SK-N-SH (cell line): ENCODE measurements around the gene SLC5A12. TPM values are rescaled to one million over a fixed set of nuclear protein-coding genes. Genes with fewer than 3 reads are reported as not detected.

Experiments used
- CTCF ChIA-PET: fragments of 300-600, 350-600 bp; formaldehyde crosslinking; extraction: SDS; loops from one replicate; lab custom pipeline; 2021; lab: Yijun Ruan, JAX
- POLR2A ChIA-PET: fragments of 350-600 bp; sonication (Branson Sonifier 250); formaldehyde crosslinking; extraction: SDS; loops from one replicate; lab custom pipeline; 2020; ENCODE audit warnings: antibody characterized with exemption, inconsistent platforms; lab: Yijun Ruan, JAX
- DNase-seq: peaks from one replicate; pipeline ENCODE4 v3.0.0; 2012
- H2AFZ ChIP-seq: fragments of 200-600 bp; sonication (generic); 2 replicates; pipeline ENCODE4 v1.8.1; 2016; ENCODE audit warnings: antibody characterized with exemption, mild to moderate bottlenecking, low read depth
- H3F3A ChIP-seq: fragments of 200-600 bp; sonication (generic); replicated peaks from 2 replicates; pipeline ENCODE3; 2016; ENCODE audit warnings: antibody characterized with exemption, mild to moderate bottlenecking; ENCODE audit not compliant: insufficient read depth
- H3K27ac ChIP-seq, 2 experiments: fragments of 200-500 bp in 1 of 2; fragments of 200-600 bp in 1 of 2; sonication (Bioruptor generic) in 1 of 2; sonication (generic), shearing (Covaris generic) in 1 of 2; 2 replicates each; pipeline versions ENCODE4 v1.5.1 to v1.6.1; 2014 to 2016; ENCODE audit warnings: low read depth in 2 of 2, inconsistent platforms in 1 of 2, low read length in 1 of 2, mild to moderate bottlenecking in 1 of 2, mixed read lengths in 1 of 2
- H3K27me3 ChIP-seq: fragments of 200-600 bp; sonication (generic), shearing (Covaris generic); 2 replicates; pipeline ENCODE4 v1.6.1; 2016; ENCODE audit warnings: mixed run types; ENCODE audit not compliant: insufficient read depth
- H3K36me3 ChIP-seq, 2 experiments: fragments of 200-500 bp in 1 of 2; fragments of 200-600 bp in 1 of 2; sonication (Bioruptor generic) in 1 of 2; sonication (generic) in 1 of 2; replicated peaks in 1 of 2; 2 replicates each; pipeline versions ENCODE3 to v1.5.1; 2014 to 2016; ENCODE audit warnings: low read length in 1 of 2, mild to moderate bottlenecking in 1 of 2; ENCODE audit not compliant: insufficient read depth in 2 of 2, control insufficient read depth in 1 of 2
- H3K4me1 ChIP-seq, 2 experiments: fragments of 200-500 bp in 1 of 2; fragments of 200-600 bp in 1 of 2; sonication (Bioruptor generic) in 1 of 2; sonication (generic), shearing (Covaris generic) in 1 of 2; 2 replicates each; pipeline versions ENCODE4 v1.5.1 to v1.6.1; 2014 to 2016; ENCODE audit warnings: low read depth in 1 of 2, low read length in 1 of 2, mixed run types in 1 of 2; ENCODE audit not compliant: insufficient read depth in 2 of 2, control insufficient read depth in 1 of 2
- H3K4me2 ChIP-seq: fragments of 200-600 bp; sonication (generic), shearing (Covaris generic); 2 replicates; pipeline ENCODE4 v1.6.1; 2017; ENCODE audit warnings: mixed run types
- H3K4me3 ChIP-seq, 2 experiments: fragments of 200-500 bp in 1 of 2; fragments of 200-600 bp in 1 of 2; sonication (Bioruptor generic) in 1 of 2; sonication (generic), shearing (Covaris generic) in 1 of 2; 2 replicates each; pipeline versions ENCODE4 v1.5.1 to v1.8.1; 2014 to 2016; ENCODE audit warnings: low read depth in 2 of 2, inconsistent platforms in 1 of 2, low read length in 1 of 2, mild to moderate bottlenecking in 1 of 2, mixed read lengths in 1 of 2, moderate library complexity in 1 of 2
- H3K79me2 ChIP-seq: fragments of 200-600 bp; sonication (generic); 2 replicates; pipeline ENCODE4 v1.8.1; 2017; ENCODE audit warnings: mild to moderate bottlenecking; ENCODE audit not compliant: insufficient read depth
- H3K9ac ChIP-seq: fragments of 200-600 bp; sonication (generic); 2 replicates; pipeline ENCODE4 v1.6.1; 2017; ENCODE audit warnings: mixed run types
- H3K9me2 ChIP-seq: fragments of 200-600 bp; sonication (generic); 2 replicates; pipeline ENCODE4 v1.6.1; 2017; ENCODE audit warnings: mixed run types
- H3K9me3 ChIP-seq: fragments of 200-600 bp; sonication (generic); 2 replicates; pipeline ENCODE4 v1.6.1; 2017; ENCODE audit warnings: mixed run types, mild to moderate bottlenecking, moderate library complexity
- H4K20me1 ChIP-seq: fragments of 200-600 bp; sonication (generic); 2 replicates; pipeline ENCODE4 v1.6.1; 2017; ENCODE audit warnings: mild to moderate bottlenecking, mixed run types; ENCODE audit not compliant: insufficient read depth
- ELF1 ChIP-seq: IDR thresholded peaks from 2 replicates; pipeline ENCODE4 v1.4.0; 2012
- EP300 ChIP-seq, 2 experiments: IDR thresholded peaks; 2 replicates each; pipeline versions ENCODE4 v1.4.0 to v1.6.1; 2012; ENCODE audit warnings: borderline replicate concordance in 1 of 2, low read depth in 1 of 2, low read length in 1 of 2
- EZH2phosphoT487 ChIP-seq: fragments of 200-600 bp; sonication (generic); IDR thresholded peaks from 2 replicates; pipeline ENCODE4 v1.6.1; 2017; ENCODE audit warnings: low read depth, mixed run types, mild to moderate bottlenecking, antibody characterized with exemption, moderate library complexity, borderline replicate concordance
- FOXM1 ChIP-seq: IDR thresholded peaks from 2 replicates; pipeline ENCODE4 v1.4.0; 2012; ENCODE audit warnings: low read depth, mild to moderate bottlenecking
- GABPA ChIP-seq: IDR thresholded peaks from 2 replicates; pipeline ENCODE4 v1.4.0; 2012; ENCODE audit warnings: low read depth, mild to moderate bottlenecking
- MAX ChIP-seq: IDR thresholded peaks from 2 replicates; pipeline ENCODE4 v1.4.0; 2012; ENCODE audit warnings: low read depth
- MEF2A ChIP-seq: IDR thresholded peaks from 2 replicates; pipeline ENCODE4 v1.4.0; 2012; ENCODE audit warnings: low read depth, borderline replicate concordance
- NFIC ChIP-seq: IDR thresholded peaks from 2 replicates; pipeline ENCODE4 v1.4.0; 2012; ENCODE audit warnings: borderline replicate concordance
- PBX3 ChIP-seq: IDR thresholded peaks from 2 replicates; pipeline ENCODE4; 2012
- POLR2AphosphoS5 ChIP-seq: IDR thresholded peaks from 2 replicates; pipeline ENCODE4 v1.6.1; 2012; ENCODE audit warnings: low read depth, low read length
- RAD21 ChIP-seq: IDR thresholded peaks from 2 replicates; pipeline ENCODE4 v1.6.1; 2012; ENCODE audit warnings: mild to moderate bottlenecking, low read length
- REST ChIP-seq: IDR thresholded peaks from 2 replicates; pipeline ENCODE4 v1.6.1; 2012; ENCODE audit warnings: mild to moderate bottlenecking, low read depth, low read length, moderate library complexity
- RXRA ChIP-seq: IDR thresholded peaks from 2 replicates; pipeline ENCODE4 v1.4.0; 2012; ENCODE audit warnings: low read depth, mild to moderate bottlenecking, borderline replicate concordance
- SIN3A ChIP-seq: IDR thresholded peaks from 2 replicates; pipeline ENCODE4 v1.6.1; 2012; ENCODE audit warnings: low read depth, mild to moderate bottlenecking, low read length, moderate library complexity, borderline replicate concordance
- TAF1 ChIP-seq: IDR thresholded peaks from 2 replicates; pipeline ENCODE4 v1.6.1; 2012; ENCODE audit warnings: low read depth, mild to moderate bottlenecking, low read length, moderate library complexity, borderline replicate concordance
- YY1 ChIP-seq: IDR thresholded peaks from 2 replicates; pipeline ENCODE4 v1.4.0; 2012; ENCODE audit warnings: low read depth, mild to moderate bottlenecking
- ZBTB33 ChIP-seq: IDR thresholded peaks from 2 replicates; pipeline ENCODE4 v1.4.0; 2012; ENCODE audit warnings: low read depth, borderline replicate concordance
- WGBS: methylation state at CpG from one replicate; pipeline ENCODE4 v1.1.6; 2017; ENCODE audit warnings: low lambda C conversion rate; 5-methylcytosine and 5-hydroxymethylcytosine counted together
- polyA plus RNA-seq, 3 experiments: library from polyadenylated mRNA; depleted of rRNA; stranded (reverse); fragments of >200 nt; gene quantifications; 2 replicates each; pipeline ENCODE4 v1.2.3, GENCODE V29; 2012

SLC5A12 gene
- polyA plus RNA-seq, 1 of the 3 experiments (the other 2 are of a cell fraction), result 0.03 TPM

GRCh38 chr11:26618441-26618840, 103.4 kb downstream of the SLC5A12 start:
- peak; percentile 24 for DNase-seq
- Histone ChIP-seq H3K9ac (no peak overlapping the region), H3K4me2 (no peak overlapping the region), H3K9me3 (no peaks in the 10 kb centered on the region), H3K79me2 (no peaks in the 10 kb centered on the region), H3K4me3 (no peak overlapping the region), H3K27me3 (no peaks in the 10 kb centered on the region), H3K27ac (no peak overlapping the region), H3F3A (peaks cover 11% of the 10 kb centered on the region), H3K36me3 (no peaks in the 10 kb centered on the region), H4K20me1 (no peaks in the 10 kb centered on the region), H2AFZ (peak overlapping the region; percentile 23; the same call in 1 of the 2 replicates), H3K9me2 (no peaks in the 10 kb centered on the region), H3K4me1 (peaks cover 0 to 45% of the 10 kb centered on the region in 2 experiments; a peak in 3 of 4 replicates)
- WGBS, result 59% methylated on average over 1 of the region's 1 CpG
- POLR2A ChIA-PET, result no interaction called here
- CTCF ChIA-PET, result no interaction called here
- TF ChIP-seq YY1 (no peak), MEF2A (no peak), ELF1 (no peak), MAX (no peak), FOXM1 (no peak), POLR2AphosphoS5 (no peak), RXRA (no peak), EP300 (IDR thresholded peaks at IDR 0.05; ENCODE audit: borderline replicate concordance in 1 of 2, low read depth in 1 of 2, low read length in 1 of 2) (no peak), RAD21 (no peak), PBX3 (no peak), TAF1 (no peak), EZH2phosphoT487 (no peak), ZBTB33 (no peak), SIN3A (no peak), GABPA (no peak), REST (no peak), NFIC (no peak)

Other genes with a start within 250 kb of the SLC5A12 start
- gene MUC15, start 149.8 kb downstream of the SLC5A12 start, polyA plus RNA-seq (2012; rRNA removed), result not detected in 2 replicates